Activated naive CD4-positive, alpha-beta T cell treated with anti-CD3 and anti-CD28 coated beads, Interleukin-2, amount 10 ng/mL, durations not matched to agents 7 days and 5 days (primary cell): ENCODE measurements around the gene RPS27.
"Not testable (repeated sequence)": the region's sequence is repeated elsewhere in the genome, so short reads cannot be mapped to it uniquely, and the experiment has no call there.

Experiments
- CTCF ChIA-PET: fragments of 350-600 bp; sonication (Branson Sonifier 250); formaldehyde crosslinking; loops from one replicate; lab custom pipeline; 2021; ENCODE audit warnings: antibody characterized with exemption; lab: Charles Lee
- DNase-seq: peaks from one replicate; pipeline ENCODE4 v3.0.0-alpha.2; 2020
- H3K27ac Mint-ChIP-seq: one replicate; pipeline ENCODE4 v1.8.0; 2021; ENCODE audit warnings: mild to moderate bottlenecking, moderate library complexity, mixed read lengths
- H3K27me3 Mint-ChIP-seq: one replicate; pipeline ENCODE4 v1.8.0; 2021; ENCODE audit warnings: mild to moderate bottlenecking, mixed read lengths
- H3K36me3 Mint-ChIP-seq: one replicate; pipeline ENCODE4 v1.8.0; 2021; ENCODE audit warnings: mixed read lengths
- H3K4me1 Mint-ChIP-seq: one replicate; pipeline ENCODE4 v1.8.0; 2021; ENCODE audit warnings: mixed read lengths
- H3K4me3 Mint-ChIP-seq: one replicate; pipeline ENCODE4 v1.8.0; 2021; ENCODE audit warnings: mild to moderate bottlenecking, moderate library complexity, mixed read lengths
- H3K9me3 Mint-ChIP-seq: one replicate; pipeline ENCODE4 v1.8.0; 2021; ENCODE audit warnings: mixed read lengths

RPS27 gene

GRCh38 chr1:153984123-153984894 lies 6.3 kb upstream of the RPS27 start:
- no peak for DNase-seq
- Mint-ChIP-seq H3K27me3 (peaks cover 22% of the 10 kb centered on the region), H3K36me3 (no peaks in the 10 kb centered on the region), H3K9me3 (no peaks in the 10 kb centered on the region), H3K4me1 (peaks cover 23% of the 10 kb centered on the region), H3K4me3 (no peak overlapping the region), H3K27ac (no peak overlapping the region)
- CTCF ChIA-PET = interaction anchor here (0.8 to 4.7 kb wide), 6 partner anchors 17 to 194 kb away, joined by 3 to 54 read pairs (median 7); partner anchors contain the start of genes CREB3L4 and SLC39A1

GRCh38 chr1:153985341-153985912 lies 5.1 kb upstream of the RPS27 start:
- Mint-ChIP-seq H3K9me3 (no peaks in the 10 kb centered on the region), H3K27ac (peak overlapping the region; percentile 50), H3K36me3 (no peaks in the 10 kb centered on the region), H3K27me3 (peaks cover 22% of the 10 kb centered on the region), H3K4me1 (peaks cover 29% of the 10 kb centered on the region), H3K4me3 (no peak overlapping the region)
- no peak for DNase-seq
- CTCF ChIA-PET = interaction anchor here (0.8 to 4.7 kb wide), 19 partner anchors 8 to 323 kb away, joined by 3 to 54 read pairs (median 6); partner anchors contain the start of genes CREB3L4, CRTC2, DENND4B and JTB

GRCh38 chr1:153985941-153986761 lies 4.4 kb upstream of the RPS27 start, which contains the start of gene RAB13:
RAB13 (minus strand) TSS chr1:153986339; CDS start chr1:153986236, 103 bp downstream.
- peaks cover 7% of the 10 kb centered on the region for H3K36me3 Mint-ChIP-seq
- peaks cover 31% of the 10 kb centered on the region for H3K4me1 Mint-ChIP-seq
- peak within 1 kb of the TSS; percentile 39 for H3K4me3 Mint-ChIP-seq
- H3K27ac Mint-ChIP-seq = peak within 1 kb of the TSS; percentile 89
- H3K27me3 Mint-ChIP-seq = peaks cover 22% of the 10 kb centered on the region
- CTCF ChIA-PET = interaction anchor here (0.7 to 4.7 kb wide), 34 partner anchors 8 to 476 kb away, joined by 3 to 54 read pairs (median 6); partner anchors contain the start of genes CREB3L4, CRTC2, DENND4B and GATAD2B
- no peak for DNase-seq
- H3K9me3 Mint-ChIP-seq = no peaks in the 10 kb centered on the region

GRCh38 chr1:153987621-153988020 lies 2.9 kb upstream of the RPS27 start:
- H3K4me3 Mint-ChIP-seq = no peak overlapping the region
- CTCF ChIA-PET = interaction anchor here (0.6 to 4.7 kb wide), 24 partner anchors 10 to 482 kb away, joined by 3 to 54 read pairs (median 6); partner anchors contain the start of genes CREB3L4, CRTC2, JTB and SLC27A3
- no peak for DNase-seq
- H3K9me3 Mint-ChIP-seq = no peaks in the 10 kb centered on the region
- peaks cover 44% of the 10 kb centered on the region for H3K4me1 Mint-ChIP-seq
- peaks cover 18% of the 10 kb centered on the region for H3K27me3 Mint-ChIP-seq
- H3K27ac Mint-ChIP-seq = peak overlapping the region; percentile 89
- peaks cover 18% of the 10 kb centered on the region for H3K36me3 Mint-ChIP-seq

GRCh38 chr1:153991151-153991630 lies 629 bp downstream of the RPS27 start:
- H3K36me3 Mint-ChIP-seq = peaks cover 33% of the 10 kb centered on the region
- H3K4me3 Mint-ChIP-seq = peak overlapping the region; percentile 93
- DNase-seq = no peak
- CTCF ChIA-PET = interaction anchor here (1.3 to 1.6 kb wide), 3 partner anchors 45 to 313 kb away, joined by 3 to 5 read pairs (median 4); partner anchors contain the start of gene DENND4B
- H3K4me1 Mint-ChIP-seq = peaks cover 40% of the 10 kb centered on the region
- H3K9me3 Mint-ChIP-seq = no peaks in the 10 kb centered on the region
- H3K27me3 Mint-ChIP-seq = no peaks in the 10 kb centered on the region
- H3K27ac Mint-ChIP-seq = peak overlapping the region; percentile 97

GRCh38 chr1:153991806-153992205 lies 1.2 kb downstream of the RPS27 start:
- peak overlapping the region; percentile 97 for H3K27ac Mint-ChIP-seq
- no peak for DNase-seq
- peaks cover 35% of the 10 kb centered on the region for H3K4me1 Mint-ChIP-seq
- no peaks in the 10 kb centered on the region for H3K9me3 Mint-ChIP-seq
- H3K27me3 Mint-ChIP-seq = no peaks in the 10 kb centered on the region
- CTCF ChIA-PET = interaction anchor here (0.8 to 1.5 kb wide), 2 partner anchors 45 to 321 kb away, joined by 3 read pairs; partner anchors contain the start of genes DENND4B and ILF2
- H3K4me3 Mint-ChIP-seq = peak overlapping the region; percentile 93
- H3K36me3 Mint-ChIP-seq = peaks cover 34% of the 10 kb centered on the region

GRCh38 chr1:153995202-153995601 lies 4.6 kb downstream of the RPS27 start:
- Mint-ChIP-seq H3K27ac (no peak overlapping the region), H3K4me3 (no peak overlapping the region), H3K4me1 (peaks cover 24% of the 10 kb centered on the region), H3K36me3 (peaks cover 34% of the 10 kb centered on the region), H3K9me3 (no peaks in the 10 kb centered on the region), H3K27me3 (no peaks in the 10 kb centered on the region)
- DNase-seq = no peak
- CTCF ChIA-PET = no interaction called here

GRCh38 chr1:153995640-153996039 lies 5.1 kb downstream of the RPS27 start:
- Mint-ChIP-seq H3K27ac (no peak overlapping the region), H3K4me3 (no peak overlapping the region), H3K9me3 (no peaks in the 10 kb centered on the region), H3K27me3 (no peaks in the 10 kb centered on the region), H3K4me1 (peaks cover 20% of the 10 kb centered on the region), H3K36me3 (peaks cover 32% of the 10 kb centered on the region)
- CTCF ChIA-PET = no interaction called here
- DNase-seq = no peak

- not testable (repeated sequence) for H3K9me3 Mint-ChIP-seq, H3K27me3 Mint-ChIP-seq, H3K4me3 Mint-ChIP-seq, H3K27ac Mint-ChIP-seq, DNase-seq
- CTCF ChIA-PET = interaction anchor here (0.7 kb wide), 1 partner anchor 249 kb away, joined by 4 read pairs; no protein-coding TSS in a partner anchor
- Mint-ChIP-seq H3K36me3 (peaks cover 20% of the 10 kb centered on the region), H3K4me1 (peaks cover 13% of the 10 kb centered on the region)
Observed at GRCh38 chr1:153996882-153997281, 6.3 kb downstream of the RPS27 start.

GRCh38 chr1:154000420-154000819 lies 9.9 kb downstream of the RPS27 start:
- Mint-ChIP-seq H3K4me1 (peaks cover 2% of the 10 kb centered on the region), H3K27ac (no peak overlapping the region), H3K27me3 (no peaks in the 10 kb centered on the region), H3K4me3 (no peak overlapping the region), H3K36me3 (peaks cover 5% of the 10 kb centered on the region), H3K9me3 (no peaks in the 10 kb centered on the region)
- DNase-seq = no peak
- CTCF ChIA-PET = no interaction called here

GRCh38 chr1:154006136-154006535 lies 15.6 kb downstream of the RPS27 start:
- CTCF ChIA-PET = no interaction called here
- Mint-ChIP-seq H3K4me1 (no peaks in the 10 kb centered on the region), H3K4me3 (no peak overlapping the region), H3K9me3 (no peaks in the 10 kb centered on the region), H3K27me3 (no peaks in the 10 kb centered on the region), H3K27ac (no peak overlapping the region), H3K36me3 (no peaks in the 10 kb centered on the region)
- DNase-seq = no peak

- H3K9me3 Mint-ChIP-seq = no peaks in the 10 kb centered on the region
- no peaks in the 10 kb centered on the region for H3K27me3 Mint-ChIP-seq
- DNase-seq = no peak
- CTCF ChIA-PET = no interaction called here
- H3K27ac Mint-ChIP-seq = no peak overlapping the region
- no peaks in the 10 kb centered on the region for H3K36me3 Mint-ChIP-seq
- no peak overlapping the region for H3K4me3 Mint-ChIP-seq
- H3K4me1 Mint-ChIP-seq = no peaks in the 10 kb centered on the region
Observed at GRCh38 chr1:154012129-154012528, 21.6 kb downstream of the RPS27 start.

- CTCF ChIA-PET, H3K36me3 Mint-ChIP-seq, H3K4me3 Mint-ChIP-seq, DNase-seq, H3K27ac Mint-ChIP-seq, H3K9me3 Mint-ChIP-seq, H3K4me1 Mint-ChIP-seq, H3K27me3 Mint-ChIP-seq: not testable (repeated sequence)
Observed at GRCh38 chr1:154012543-154012942, 22.0 kb downstream of the RPS27 start.
